Lung (tissue), 12 donors: ENCODE results near the gene PSMG3. TPM values are rescaled to one million over a fixed set of nuclear protein-coding genes. Genes with fewer than 3 reads are reported as not detected.

ENCODE experiments used
- ATAC-seq: fragments of 200-7000 bp; cut with Tn5 transposase; one replicate; pipeline ENCODE4 v1.9.1; 2020; ENCODE audit warnings: moderate number of reproducible peaks; ENCODE audit not compliant: insufficient read depth, low FRiP score
- DNase-seq, 3 donors: peaks; one replicate each; pipeline ENCODE4 v3.0.0-alpha.2; 2013 to 2017
- H3K27ac ChIP-seq, 2 donors: one replicate each; pipeline ENCODE4 v1.5.1; 2013; ENCODE audit warnings: mild to moderate bottlenecking in 2 of 2, moderate library complexity in 2 of 2, control low read depth in 1 of 2, inconsistent platforms in 1 of 2, low read depth in 1 of 2, low read length in 1 of 2
- H3K27me3 ChIP-seq, 3 donors: one replicate each; pipeline ENCODE4 v1.5.1; 2013; ENCODE audit warnings: low read length in 2 of 3; ENCODE audit not compliant: control insufficient read depth in 3 of 3, insufficient read depth in 3 of 3
- H3K36me3 ChIP-seq, 4 donors: one replicate each; pipeline ENCODE4 v1.5.1; 2013; ENCODE audit warnings: low read length in 4 of 4, mild to moderate bottlenecking in 1 of 4, moderate library complexity in 1 of 4; ENCODE audit not compliant: control insufficient read depth in 4 of 4, insufficient read depth in 4 of 4
- H3K4me1 ChIP-seq, 5 donors: one replicate each; pipeline ENCODE4 v1.5.1; 2013; ENCODE audit warnings: low read length in 5 of 5, mild to moderate bottlenecking in 2 of 5, moderate library complexity in 1 of 5; ENCODE audit not compliant: control insufficient read depth in 5 of 5, insufficient read depth in 5 of 5
- H3K4me3 ChIP-seq: one replicate; pipeline ENCODE4 v1.5.1; 2013; ENCODE audit warnings: mild to moderate bottlenecking, control low read depth, moderate library complexity
- H3K9ac ChIP-seq, 2 donors: one replicate each; pipeline ENCODE4 v1.5.1; 2013; ENCODE audit warnings: low read length in 2 of 2, control low read depth in 1 of 2; ENCODE audit not compliant: insufficient read depth in 1 of 2
- H3K9me3 ChIP-seq, 4 donors: one replicate each; pipeline ENCODE4 v1.5.1; 2013; ENCODE audit warnings: low read length in 3 of 4, mild to moderate bottlenecking in 1 of 4, moderate library complexity in 1 of 4; ENCODE audit not compliant: control insufficient read depth in 4 of 4, insufficient read depth in 3 of 4
- CTCF ChIP-seq: IDR thresholded peaks from 2 replicates; pipeline ENCODE4 v1.5.1; 2012; ENCODE audit warnings: mild to moderate bottlenecking; ENCODE audit errors: control extremely low read depth, extremely low read depth
- WGBS, 2 donors: extraction: QIAGEN DNeasy Blood & Tissue Kit; methylation state at CpG; one replicate each; pipeline ENCODE4 v1.1.7; 2013; 5-methylcytosine and 5-hydroxymethylcytosine counted together
- polyA plus RNA-seq, 2 donors: library from polyadenylated mRNA; stranded (reverse); fragments of 200-250 nt; gene quantifications; one replicate each; pipeline ENCODE4 v1.2.1, GENCODE V29; 2013
- total RNA-seq, 2 donors: library from RNA; depleted of rRNA in 1 of 2; stranded (reverse); fragments of >200 nt in 1 of 2; gene quantifications; one replicate each; pipeline ENCODE4 v1.2.1, GENCODE V29; 2014 to 2021
- donor health status: control.
- donor health status: control.
- donor health status: Bipolar disorder and iron deficiency.
- donor health status: healthy.
- donor health status: DM: yes; HTN: yes; CAD: no.

PSMG3 gene
- total and polyA plus RNA-seq, 4 donors, result 10.7 to 86.7 (median 41.8) TPM

- DNase-seq (no peak), ATAC-seq (no peak)
- WGBS, 2 donors, result 67 to 69% methylated on average over 21 of the region's 21 CpGs
- Histone ChIP-seq H3K27ac (no peak overlapping the region), H3K9me3 (peaks cover 0 to 2% (median 0%) of the 10 kb centered on the region in 4 donors), H3K36me3 (no peaks in the 10 kb centered on the region), H3K27me3 (peaks cover 0 to 18% (median 13%) of the 10 kb centered on the region in 3 donors), H3K4me1 (peaks cover 3 to 22% (median 9%) of the 10 kb centered on the region in 5 donors), H3K9ac (no peak overlapping the region), H3K4me3 (no peak overlapping the region)
- no peak for TF ChIP-seq CTCF
Observed at GRCh38 chr7:1529383-1530116, 40.3 kb downstream of the PSMG3 start.

GRCh38 chr7:1526271-1526754, 43.5 kb downstream of the PSMG3 start:
- WGBS, 2 donors, result 46 to 73% methylated on average over 6 of the region's 6 CpGs
- Histone ChIP-seq H3K27ac (no peak overlapping the region), H3K4me3 (no peak overlapping the region), H3K9me3 (peaks cover 0 to 3% (median 0%) of the 10 kb centered on the region in 4 donors), H3K4me1 (peaks cover 0 to 4% (median 0%) of the 10 kb centered on the region in 5 donors), H3K27me3 (peaks cover 0 to 15% (median 11%) of the 10 kb centered on the region in 3 donors), H3K9ac (no peak overlapping the region), H3K36me3 (no peaks in the 10 kb centered on the region)
- DNase-seq (no peak), ATAC-seq (no peak)
- no peak for TF ChIP-seq CTCF

GRCh38 chr7:1525409-1525808, 44.4 kb downstream of the PSMG3 start:
- ATAC-seq (no peak), DNase-seq (no peak)
- no peak overlapping the region for H3K4me3 ChIP-seq
- H3K27ac ChIP-seq, result no peak overlapping the region
- H3K4me1 ChIP-seq, result peaks cover 0 to 4% (median 0%) of the 10 kb centered on the region in 5 donors
- H3K27me3 ChIP-seq, result peaks cover 0 to 15% (median 11%) of the 10 kb centered on the region in 3 donors
- H3K9me3 ChIP-seq, result peaks cover 0 to 3% (median 0%) of the 10 kb centered on the region in 4 donors
- H3K9ac ChIP-seq, result no peak overlapping the region
- no peaks in the 10 kb centered on the region for H3K36me3 ChIP-seq
- 93 to 98% methylated on average over 6 of the region's 6 CpGs for WGBS, 2 donors
- TF ChIP-seq CTCF, result no peak
